Keratinocyte (primary cell): ENCODE results near the gene CLCN4. TPM values are rescaled to one million over a fixed set of nuclear protein-coding genes. Genes with fewer than 3 reads are reported as not detected.

Experiments used
- DNase-seq: peaks from one replicate; pipeline ENCODE4 v3.0.0-alpha.2; 2011; ENCODE audit warnings: low read depth, missing footprints, low spot score
- FAIRE-seq: peaks from 2 replicates; lab custom pipeline; 2011; peaks lifted over from hg19 to GRCh38; lab: Jason Lieb, UNC
- H2AFZ ChIP-seq: 2 replicates; pipeline ENCODE4 v1.6.0; 2012; ENCODE audit warnings: low read length, control low read depth, inconsistent platforms; ENCODE audit not compliant: control insufficient read depth
- H3K27ac ChIP-seq: 2 replicates; pipeline ENCODE4 v1.5.1; 2011; ENCODE audit warnings: low read length; ENCODE audit not compliant: control insufficient read depth, insufficient read depth
- H3K27me3 ChIP-seq: 3 replicates; pipeline ENCODE4 v1.6.0; 2011; ENCODE audit warnings: low read length; ENCODE audit not compliant: control insufficient read depth, insufficient read depth; ENCODE audit errors: extremely low read depth
- H3K36me3 ChIP-seq, 2 experiments: 2 replicates in 1 of 2; 3 replicates in 1 of 2; pipeline ENCODE4 v1.5.1; 2011; ENCODE audit warnings: low read length in 2 of 2, mild to moderate bottlenecking in 1 of 2; ENCODE audit not compliant: control insufficient read depth in 2 of 2, insufficient read depth in 2 of 2; ENCODE audit errors: extremely low read depth in 1 of 2
- H3K4me1 ChIP-seq: 3 replicates; pipeline ENCODE4 v1.5.1; 2011; ENCODE audit warnings: low read length; ENCODE audit not compliant: control insufficient read depth, insufficient read depth; ENCODE audit errors: extremely low read depth
- H3K4me2 ChIP-seq: 3 replicates; pipeline ENCODE4 v1.6.0; 2011; ENCODE audit warnings: low read depth, low read length; ENCODE audit not compliant: control insufficient read depth, insufficient read depth; ENCODE audit errors: extremely low read depth
- H3K4me3 ChIP-seq, 3 experiments: fragments of 200-600 bp in 1 of 3; sonication (generic) in 1 of 3; 2 replicates in 2 of 3; 3 replicates in 1 of 3; pipeline ENCODE4 v1.5.1; 2011 to 2016; ENCODE audit warnings: low read length in 3 of 3, mild to moderate bottlenecking in 3 of 3, control low read depth in 2 of 3, inconsistent platforms in 1 of 3, low read depth in 1 of 3, mixed read lengths in 1 of 3, mixed run types in 1 of 3, moderate library complexity in 1 of 3; ENCODE audit not compliant: control insufficient read depth in 2 of 3, insufficient read depth in 2 of 3; ENCODE audit errors: extremely low read depth in 1 of 3
- H3K79me2 ChIP-seq: 2 replicates; pipeline ENCODE4 v1.6.0; 2012; ENCODE audit warnings: low read length; ENCODE audit not compliant: control insufficient read depth, insufficient read depth
- H3K9ac ChIP-seq: 3 replicates; pipeline ENCODE4 v1.6.0; 2011; ENCODE audit warnings: low read length; ENCODE audit not compliant: control insufficient read depth, insufficient read depth; ENCODE audit errors: extremely low read depth
- H3K9me1 ChIP-seq: 3 replicates; pipeline ENCODE4 v1.6.0; 2011; ENCODE audit warnings: low read length; ENCODE audit not compliant: control insufficient read depth, insufficient read depth; ENCODE audit errors: extremely low read depth
- H3K9me3 ChIP-seq: 2 replicates; pipeline ENCODE4 v1.5.1; 2012; ENCODE audit warnings: low read depth, low read length; ENCODE audit not compliant: control insufficient read depth
- H4K20me1 ChIP-seq: 3 replicates; pipeline ENCODE4 v1.6.0; 2011; ENCODE audit warnings: low read length; ENCODE audit not compliant: control insufficient read depth, insufficient read depth; ENCODE audit errors: extremely low read depth
- CTCF ChIP-seq, 3 experiments: IDR thresholded peaks in 1 of 3; conservative IDR thresholded peaks in 1 of 3; optimal IDR thresholded peaks in 1 of 3; 2 replicates in 2 of 3; 3 replicates in 1 of 3; pipeline versions ENCODE3 to v1.5.1; 2011; ENCODE audit warnings: low read length in 3 of 3, mild to moderate bottlenecking in 3 of 3, moderate library complexity in 2 of 3, control low read depth in 1 of 3, inconsistent platforms in 1 of 3; ENCODE audit not compliant: insufficient read depth in 2 of 3; ENCODE audit errors: extremely low read depth in 1 of 3
- EZH2 ChIP-seq: IDR thresholded peaks from one replicate; pipeline ENCODE4 v1.6.1; 2012; ENCODE audit warnings: inconsistent platforms, mild to moderate bottlenecking, low read length, moderate library complexity
- dilution Hi-C: fragments of 300-500 bp; cut with MboI; formaldehyde crosslinking; loops from one replicate; pipeline ENCODE4 v1.7.0; 2020; ENCODE audit warnings: low sequenced_read_pairs; ENCODE audit not compliant: extremely low pct_ligation_motif_present
- polyA plus RNA-seq, 5 experiments: library from polyadenylated mRNA; depleted of rRNA in 3 of 5; stranded (reverse) in 3 of 5; stranded (forward) in 1 of 5; unstranded in 1 of 5; fragments of >200 nt; gene quantifications; 1 replicate in 1 of 5; 2 replicates in 3 of 5; 3 replicates in 1 of 5; pipeline versions ENCODE4 v1.2.1 to v1.2.3, GENCODE V29; 2011 to 2012; ENCODE audit warnings: missing spikeins in 2 of 5, low read depth in 1 of 5, low replicate concordance in 1 of 5

Gene CLCN4
- polyA plus RNA-seq, 1 donor (not counting 4 experiments of a cell fraction or from before 2014, with no cell fraction given) = 0.24 TPM

GRCh38 chrX:10138726-10139125 lies 18.0 kb upstream of the CLCN4 start:
- peaks cover 0 to 3% of the 10 kb centered on the region in 2 experiments for H3K36me3 ChIP-seq
- no peaks in the 10 kb centered on the region for H3K79me2 ChIP-seq
- H3K4me1 ChIP-seq = no peaks in the 10 kb centered on the region
- no peak for FAIRE-seq
- H4K20me1 ChIP-seq = no peaks in the 10 kb centered on the region
- no peak overlapping the region for H3K4me3 ChIP-seq
- H3K9ac ChIP-seq = no peak overlapping the region
- TF ChIP-seq CTCF (optimal IDR thresholded peaks at IDR 0.05 in 1 of 3, IDR thresholded peaks at IDR 0.05 in 1 of 3, conservative IDR thresholded peaks at IDR 0.05 in 1 of 3; ENCODE audit: extremely low read depth in 1 of 3, insufficient read depth in 2 of 3, low read length in 3 of 3) = no peak
- TF ChIP-seq EZH2 = no peak
- H3K27me3 ChIP-seq = no peaks in the 10 kb centered on the region
- dilution Hi-C loops = no loop called here
- H3K9me3 ChIP-seq = no peaks in the 10 kb centered on the region
- no peak overlapping the region for H3K27ac ChIP-seq
- no peak overlapping the region for H3K4me2 ChIP-seq
- H3K9me1 ChIP-seq = no peaks in the 10 kb centered on the region
- H2AFZ ChIP-seq = no peak overlapping the region
- DNase-seq = no peak

GRCh38 chrX:10140264-10140663 lies 16.5 kb upstream of the CLCN4 start:
- no peak for TF ChIP-seq CTCF (optimal IDR thresholded peaks at IDR 0.05 in 1 of 3, IDR thresholded peaks at IDR 0.05 in 1 of 3, conservative IDR thresholded peaks at IDR 0.05 in 1 of 3; ENCODE audit: extremely low read depth in 1 of 3, insufficient read depth in 2 of 3, low read length in 3 of 3)
- TF ChIP-seq EZH2 = no peak
- dilution Hi-C loops = no loop called here

More at GRCh38 chrX:10140264-10140663, 16.5 kb upstream of the CLCN4 start:
- H3K9ac ChIP-seq = no peak overlapping the region
- peaks cover 0 to 1% of the 10 kb centered on the region in 2 experiments for H3K36me3 ChIP-seq
- FAIRE-seq = no peak
- H3K79me2 ChIP-seq = no peaks in the 10 kb centered on the region
- H3K9me1 ChIP-seq = no peaks in the 10 kb centered on the region
- DNase-seq = no peak
- H3K4me2 ChIP-seq = no peak overlapping the region
- no peaks in the 10 kb centered on the region for H4K20me1 ChIP-seq
- no peaks in the 10 kb centered on the region for H3K4me1 ChIP-seq
- no peak overlapping the region for H3K4me3 ChIP-seq
- H3K9me3 ChIP-seq = no peaks in the 10 kb centered on the region
- H3K27ac ChIP-seq = no peak overlapping the region
- no peak overlapping the region for H2AFZ ChIP-seq
- no peaks in the 10 kb centered on the region for H3K27me3 ChIP-seq
